ENCODE data around the gene DCHS1. TPM values are rescaled to one million over a fixed set of nuclear protein-coding genes. Genes with fewer than 3 reads are reported as not detected.

DCHS1 gene
- polyA plus RNA-seq, 10 donors, result 36.7 to 66.6 (median 43.7) TPM

GRCh38 chr11:6671991-6672390 lies 16.4 kb upstream of the DCHS1 start:
- DNase-seq, result no peak

GRCh38 chr11:6670202-6670830 lies 14.7 kb upstream of the DCHS1 start:
- no peak for DNase-seq

GRCh38 chr11:6667733-6668374 lies 12.2 kb upstream of the DCHS1 start:
- no peak for DNase-seq

GRCh38 chr11:6666302-6667183 lies 10.9 kb upstream of the DCHS1 start:
- no peak for DNase-seq

- peak; percentile 61 to 80 (median 72) for DNase-seq
These were observed 8.9 kb upstream of the DCHS1 start for GRCh38 chr11:6664551-6664950.

GRCh38 chr11:6663794-6664469 lies 8.3 kb upstream of the DCHS1 start:
- peak in 2 of 3 donors; percentile 61 to 74 for DNase-seq

- no peak for DNase-seq
These were observed 5.1 kb upstream of the DCHS1 start for GRCh38 chr11:6660712-6661111.

- no peak for DNase-seq
These were observed 3.0 kb upstream of the DCHS1 start for GRCh38 chr11:6658647-6659046.

- no peak for DNase-seq
These were observed 1.7 kb upstream of the DCHS1 start for GRCh38 chr11:6657346-6657745.

- peak in 1 of 3 donors; percentile 38 for DNase-seq
These were observed 1.3 kb upstream of the DCHS1 start for GRCh38 chr11:6656936-6657335.

GRCh38 chr11:6656584-6656915 lies 941 bp upstream of the DCHS1 start:
- DNase-seq, result no peak

GRCh38 chr11:6655020-6655789 lies 404 bp downstream of the DCHS1 start:
- peak in 2 of 3 donors; percentile 45 to 83 for DNase-seq

GRCh38 chr11:6654281-6655019 lies 1.2 kb downstream of the DCHS1 start:
- peak in 1 of 3 donors; percentile 38 for DNase-seq

- no peak for DNase-seq
These were observed 2.0 kb downstream of the DCHS1 start for GRCh38 chr11:6653656-6654055.

GRCh38 chr11:6653097-6653496 lies 2.5 kb downstream of the DCHS1 start:
- DNase-seq, result no peak

GRCh38 chr11:6652182-6652581 lies 3.4 kb downstream of the DCHS1 start:
- DNase-seq, result no peak

- no peak for DNase-seq
These were observed 4.6 kb downstream of the DCHS1 start for GRCh38 chr11:6650980-6651379.

- no peak for DNase-seq
These were observed 5.5 kb downstream of the DCHS1 start for GRCh38 chr11:6650104-6650503.

- no peak for DNase-seq
These were observed 7.1 kb downstream of the DCHS1 start for GRCh38 chr11:6648501-6648900.

GRCh38 chr11:6647836-6648235 lies 7.8 kb downstream of the DCHS1 start:
- no peak for DNase-seq

All from muscle of back (tissue), 11 donors.